Activated naive CD4-positive, alpha-beta T cell treated with anti-CD3 and anti-CD28 coated beads, Interleukin-2, amount 50 U/mL, for 24 hours (primary cell): ENCODE data around the gene MUL1.
A peak's percentile ranks its signal among the peaks of the same experiment; 100 is the strongest.

Experiments
- H3K27ac Mint-ChIP-seq: one replicate; pipeline ENCODE4 v1.8.0; 2021; ENCODE audit warnings: mild to moderate bottlenecking, mixed read lengths
- H3K27me3 Mint-ChIP-seq: one replicate; pipeline ENCODE4 v1.8.0; 2021; ENCODE audit warnings: mixed read lengths
- H3K36me3 Mint-ChIP-seq: one replicate; pipeline ENCODE4 v1.8.0; 2021; ENCODE audit warnings: mixed read lengths
- H3K4me1 Mint-ChIP-seq: one replicate; pipeline ENCODE4 v1.8.0; 2021; ENCODE audit warnings: mixed read lengths
- H3K4me3 Mint-ChIP-seq: one replicate; pipeline ENCODE4 v1.8.0; 2021; ENCODE audit warnings: mild to moderate bottlenecking, mixed read lengths
- H3K9me3 Mint-ChIP-seq: one replicate; pipeline ENCODE4 v1.8.0; 2021; ENCODE audit warnings: mixed read lengths

The MUL1 gene

GRCh38 chr1:20481643-20482498 is 26.1 kb downstream of the MUL1 start:
- Mint-ChIP-seq H3K27ac (peak overlapping the region; percentile 65), H3K4me3 (no peak overlapping the region), H3K4me1 (peaks cover 14% of the 10 kb centered on the region), H3K36me3 (no peaks in the 10 kb centered on the region), H3K9me3 (no peaks in the 10 kb centered on the region), H3K27me3 (peaks cover 44% of the 10 kb centered on the region)

GRCh38 chr1:20480951-20481617 is 26.9 kb downstream of the MUL1 start:
- Mint-ChIP-seq H3K9me3 (no peaks in the 10 kb centered on the region), H3K4me3 (no peak overlapping the region), H3K27me3 (peaks cover 48% of the 10 kb centered on the region), H3K36me3 (no peaks in the 10 kb centered on the region), H3K27ac (no peak overlapping the region), H3K4me1 (peaks cover 14% of the 10 kb centered on the region)

GRCh38 chr1:20480243-20480944 is 27.6 kb downstream of the MUL1 start:
- H3K36me3 Mint-ChIP-seq = no peaks in the 10 kb centered on the region
- H3K4me1 Mint-ChIP-seq = peaks cover 14% of the 10 kb centered on the region
- H3K4me3 Mint-ChIP-seq = no peak overlapping the region
- H3K9me3 Mint-ChIP-seq = no peaks in the 10 kb centered on the region
- H3K27me3 Mint-ChIP-seq = peaks cover 48% of the 10 kb centered on the region
- H3K27ac Mint-ChIP-seq = no peak overlapping the region

- Mint-ChIP-seq H3K4me1 (peaks cover 14% of the 10 kb centered on the region), H3K9me3 (no peaks in the 10 kb centered on the region), H3K4me3 (no peak overlapping the region), H3K36me3 (no peaks in the 10 kb centered on the region), H3K27me3 (peaks cover 54% of the 10 kb centered on the region), H3K27ac (no peak overlapping the region)
Observed at GRCh38 chr1:20479840-20480239, 28.1 kb downstream of the MUL1 start.

GRCh38 chr1:20478057-20478635 is 29.8 kb downstream of the MUL1 start:
- Mint-ChIP-seq H3K4me3 (no peak overlapping the region), H3K27ac (no peak overlapping the region), H3K27me3 (peaks cover 56% of the 10 kb centered on the region), H3K4me1 (no peaks in the 10 kb centered on the region), H3K9me3 (no peaks in the 10 kb centered on the region), H3K36me3 (no peaks in the 10 kb centered on the region)

- H3K27me3 Mint-ChIP-seq = peaks cover 54% of the 10 kb centered on the region
- no peaks in the 10 kb centered on the region for H3K36me3 Mint-ChIP-seq
Observed at GRCh38 chr1:20477348-20478056, 30.4 kb downstream of the MUL1 start.

GRCh38 chr1:20476265-20477038 is 31.5 kb downstream of the MUL1 start:
- Mint-ChIP-seq H3K27ac (no peak overlapping the region), H3K4me3 (no peak overlapping the region), H3K27me3 (peaks cover 54% of the 10 kb centered on the region), H3K4me1 (no peaks in the 10 kb centered on the region), H3K9me3 (no peaks in the 10 kb centered on the region), H3K36me3 (no peaks in the 10 kb centered on the region)

More at GRCh38 chr1:20477348-20478056, 30.4 kb downstream of the MUL1 start:
- no peak overlapping the region for H3K27ac Mint-ChIP-seq
- H3K4me1 Mint-ChIP-seq = no peaks in the 10 kb centered on the region
- no peak overlapping the region for H3K4me3 Mint-ChIP-seq
- no peaks in the 10 kb centered on the region for H3K9me3 Mint-ChIP-seq

GRCh38 chr1:20474996-20475395 is 33.0 kb downstream of the MUL1 start:
- H3K27me3 Mint-ChIP-seq = peaks cover 52% of the 10 kb centered on the region
- no peaks in the 10 kb centered on the region for H3K36me3 Mint-ChIP-seq
- H3K27ac Mint-ChIP-seq = no peak overlapping the region
- no peaks in the 10 kb centered on the region for H3K4me1 Mint-ChIP-seq
- no peak overlapping the region for H3K4me3 Mint-ChIP-seq
- H3K9me3 Mint-ChIP-seq = no peaks in the 10 kb centered on the region

GRCh38 chr1:20474333-20474975 is 33.5 kb downstream of the MUL1 start:
- H3K27me3 Mint-ChIP-seq = peaks cover 48% of the 10 kb centered on the region
- H3K4me3 Mint-ChIP-seq = no peak overlapping the region
- no peak overlapping the region for H3K27ac Mint-ChIP-seq
- H3K9me3 Mint-ChIP-seq = no peaks in the 10 kb centered on the region
- no peaks in the 10 kb centered on the region for H3K4me1 Mint-ChIP-seq
- H3K36me3 Mint-ChIP-seq = no peaks in the 10 kb centered on the region

- Mint-ChIP-seq H3K36me3 (no peaks in the 10 kb centered on the region), H3K9me3 (no peaks in the 10 kb centered on the region), H3K4me3 (no peak overlapping the region), H3K27me3 (peaks cover 44% of the 10 kb centered on the region), H3K4me1 (no peaks in the 10 kb centered on the region), H3K27ac (no peak overlapping the region)
Observed at GRCh38 chr1:20473894-20474293, 34.1 kb downstream of the MUL1 start.

- H3K4me1 Mint-ChIP-seq = no peaks in the 10 kb centered on the region
- no peak overlapping the region for H3K27ac Mint-ChIP-seq
- no peaks in the 10 kb centered on the region for H3K36me3 Mint-ChIP-seq
- H3K27me3 Mint-ChIP-seq = peaks cover 43% of the 10 kb centered on the region
- no peaks in the 10 kb centered on the region for H3K9me3 Mint-ChIP-seq
- no peak overlapping the region for H3K4me3 Mint-ChIP-seq
Observed at GRCh38 chr1:20472860-20473711, 34.9 kb downstream of the MUL1 start.

- Mint-ChIP-seq H3K4me3 (no peak overlapping the region), H3K36me3 (no peaks in the 10 kb centered on the region), H3K27ac (no peak overlapping the region), H3K27me3 (peaks cover 42% of the 10 kb centered on the region), H3K9me3 (no peaks in the 10 kb centered on the region), H3K4me1 (no peaks in the 10 kb centered on the region)
Observed at GRCh38 chr1:20472121-20472520, 35.8 kb downstream of the MUL1 start.

- H3K36me3 Mint-ChIP-seq = no peaks in the 10 kb centered on the region
- peaks cover 37% of the 10 kb centered on the region for H3K27me3 Mint-ChIP-seq
- H3K4me3 Mint-ChIP-seq = no peak overlapping the region
- H3K27ac Mint-ChIP-seq = no peak overlapping the region
- H3K4me1 Mint-ChIP-seq = no peaks in the 10 kb centered on the region
- H3K9me3 Mint-ChIP-seq = no peaks in the 10 kb centered on the region
Observed at GRCh38 chr1:20470194-20470593, 37.8 kb downstream of the MUL1 start.
